ENCODE results near the gene TTC36.

GRCh38 chr11:118514103-118514502 lies 13.2 kb upstream of the TTC36 start:
- TF ChIP-seq CTCF (IDR thresholded peaks at IDR 0.05): no peak
- TF ChIP-seq POLR2A (IDR thresholded peaks at IDR 0.05): no peak
